ENCODE measurements around the gene MED27. TPM values are rescaled to one million over a fixed set of nuclear protein-coding genes. Genes with fewer than 3 reads are reported as not detected.

Gene MED27
- total RNA-seq, 2 donors from 2014 or later, result 29.0 to 30.5 TPM

GRCh38 chr9:131843989-131844744 lies 235.5 kb downstream of the MED27 start:
- peaks cover 0 to 2% of the 10 kb centered on the region in 2 donors for H3K9me3 Mint-ChIP-seq
- ATAC-seq (replicated peaks in 1 of 2), result no peak
- DNase-seq, result no peak
- no peaks in the 10 kb centered on the region for H3K36me3 Mint-ChIP-seq (ENCODE audit: insufficient read depth in 2 of 2)
- no peak overlapping the region for H3K27ac Mint-ChIP-seq
- H3K4me1 Mint-ChIP-seq (ENCODE audit: low read depth), result peaks cover 19% of the 10 kb centered on the region
- H3K27me3 Mint-ChIP-seq (ENCODE audit: low read depth), result peaks cover 13% of the 10 kb centered on the region
- H3K4me3 Mint-ChIP-seq, result no peak overlapping the region

GRCh38 chr9:131841765-131842318 lies 237.8 kb downstream of the MED27 start:
- no peaks in the 10 kb centered on the region for H3K36me3 Mint-ChIP-seq (ENCODE audit: insufficient read depth in 2 of 2)

GRCh38 chr9:131840751-131841702 lies 238.6 kb downstream of the MED27 start:
- peaks cover 24% of the 10 kb centered on the region for H3K4me1 Mint-ChIP-seq (ENCODE audit: low read depth)
- no peak overlapping the region for H3K4me3 Mint-ChIP-seq
- ATAC-seq (replicated peaks in 1 of 2) (no peak), DNase-seq (no peak)
- H3K27ac Mint-ChIP-seq, result no peak overlapping the region
- no peaks in the 10 kb centered on the region for H3K9me3 Mint-ChIP-seq
- peaks cover 2% of the 10 kb centered on the region in 2 donors for H3K36me3 Mint-ChIP-seq (ENCODE audit: insufficient read depth in 2 of 2)
- H3K27me3 Mint-ChIP-seq (ENCODE audit: low read depth), result peaks cover 33% of the 10 kb centered on the region

More at GRCh38 chr9:131841765-131842318, 237.8 kb downstream of the MED27 start:
- peaks cover 25% of the 10 kb centered on the region for H3K27me3 Mint-ChIP-seq (ENCODE audit: low read depth)
- no peak overlapping the region for H3K4me3 Mint-ChIP-seq
- no peak for ATAC-seq (replicated peaks in 1 of 2)
- no peaks in the 10 kb centered on the region for H3K9me3 Mint-ChIP-seq
- H3K27ac Mint-ChIP-seq, result no peak overlapping the region
- no peak for DNase-seq
- H3K4me1 Mint-ChIP-seq (ENCODE audit: low read depth), result peaks cover 24% of the 10 kb centered on the region

- DNase-seq (peak in 1 of 2 donors; percentile 37), ATAC-seq (replicated peaks in 1 of 2) (peak in 1 of 2 donors; percentile 36)
- H3K27me3 Mint-ChIP-seq (ENCODE audit: low read depth), result peaks cover 33% of the 10 kb centered on the region
- no peaks in the 10 kb centered on the region for H3K9me3 Mint-ChIP-seq
- H3K4me3 Mint-ChIP-seq, result peak overlapping the region; percentile 53 to 68
- peaks cover 20% of the 10 kb centered on the region for H3K4me1 Mint-ChIP-seq (ENCODE audit: low read depth)
- H3K36me3 Mint-ChIP-seq (ENCODE audit: insufficient read depth in 2 of 2), result peaks cover 2 to 3% of the 10 kb centered on the region in 2 donors
- peak overlapping the region; percentile 84 for H3K27ac Mint-ChIP-seq
Measured at GRCh38 chr9:131840220-131840619, 239.4 kb downstream of the MED27 start.

- H3K4me3 Mint-ChIP-seq, result peak overlapping the region; percentile 53 to 68
- peak overlapping the region; percentile 84 for H3K27ac Mint-ChIP-seq
- peaks cover 20% of the 10 kb centered on the region for H3K4me1 Mint-ChIP-seq (ENCODE audit: low read depth)
- no peaks in the 10 kb centered on the region for H3K9me3 Mint-ChIP-seq
- DNase-seq, result peak; percentile 60 to 76
- ATAC-seq (replicated peaks in 1 of 2), result peak; percentile 84 to 85
- peaks cover 2 to 5% of the 10 kb centered on the region in 2 donors for H3K36me3 Mint-ChIP-seq (ENCODE audit: insufficient read depth in 2 of 2)
- peaks cover 31% of the 10 kb centered on the region for H3K27me3 Mint-ChIP-seq (ENCODE audit: low read depth)
Measured at GRCh38 chr9:131839281-131840084, 240.2 kb downstream of the MED27 start.

GRCh38 chr9:131838530-131839280 lies 241.0 kb downstream of the MED27 start:
- Mint-ChIP-seq H3K27me3 (ENCODE audit: low read depth) (peaks cover 31% of the 10 kb centered on the region), H3K36me3 (ENCODE audit: insufficient read depth in 2 of 2) (peaks cover 7 to 10% of the 10 kb centered on the region in 2 donors), H3K9me3 (peaks cover 2 to 6% of the 10 kb centered on the region in 2 donors), H3K27ac (no peak overlapping the region), H3K4me3 (peak overlapping the region in 1 of 2 donors; percentile 68), H3K4me1 (ENCODE audit: low read depth) (peaks cover 20% of the 10 kb centered on the region)
- ATAC-seq (replicated peaks in 1 of 2) (no peak), DNase-seq (no peak)

- DNase-seq, result no peak
- Mint-ChIP-seq H3K27ac (no peak overlapping the region), H3K4me3 (no peak overlapping the region), H3K9me3 (peaks cover 2 to 8% of the 10 kb centered on the region in 2 donors), H3K27me3 (ENCODE audit: low read depth) (peaks cover 28% of the 10 kb centered on the region), H3K4me1 (ENCODE audit: low read depth) (peaks cover 20% of the 10 kb centered on the region), H3K36me3 (ENCODE audit: insufficient read depth in 2 of 2) (peaks cover 7 to 10% of the 10 kb centered on the region in 2 donors)
- ATAC-seq (replicated peaks in 1 of 2), result no peak
Measured at GRCh38 chr9:131837836-131838235, 241.8 kb downstream of the MED27 start.

- Mint-ChIP-seq H3K9me3 (peaks cover 2 to 8% of the 10 kb centered on the region in 2 donors), H3K27ac (no peak overlapping the region), H3K4me3 (no peak overlapping the region), H3K36me3 (ENCODE audit: insufficient read depth in 2 of 2) (peaks cover 7 to 10% of the 10 kb centered on the region in 2 donors), H3K4me1 (ENCODE audit: low read depth) (peaks cover 20% of the 10 kb centered on the region), H3K27me3 (ENCODE audit: low read depth) (peaks cover 32% of the 10 kb centered on the region)
- no peak for DNase-seq
- no peak for ATAC-seq (replicated peaks in 1 of 2)
Measured at GRCh38 chr9:131837316-131837715, 242.4 kb downstream of the MED27 start.

GRCh38 chr9:131836607-131837315 lies 242.9 kb downstream of the MED27 start:
- DNase-seq, result no peak
- Mint-ChIP-seq H3K4me1 (ENCODE audit: low read depth) (peaks cover 20% of the 10 kb centered on the region), H3K4me3 (no peak overlapping the region)

GRCh38 chr9:131836021-131836420 lies 243.6 kb downstream of the MED27 start:
- H3K27me3 Mint-ChIP-seq (ENCODE audit: low read depth), result peaks cover 32% of the 10 kb centered on the region
- H3K27ac Mint-ChIP-seq, result no peak overlapping the region
- no peak overlapping the region for H3K4me3 Mint-ChIP-seq
- DNase-seq (no peak), ATAC-seq (replicated peaks in 1 of 2) (no peak)
- H3K36me3 Mint-ChIP-seq (ENCODE audit: insufficient read depth in 2 of 2), result peaks cover 7 to 10% of the 10 kb centered on the region in 2 donors
- H3K4me1 Mint-ChIP-seq (ENCODE audit: low read depth), result peaks cover 20% of the 10 kb centered on the region
- H3K9me3 Mint-ChIP-seq, result peaks cover 2 to 8% of the 10 kb centered on the region in 2 donors

More at GRCh38 chr9:131836607-131837315, 242.9 kb downstream of the MED27 start:
- H3K36me3 Mint-ChIP-seq (ENCODE audit: insufficient read depth in 2 of 2), result peaks cover 7 to 10% of the 10 kb centered on the region in 2 donors
- H3K27ac Mint-ChIP-seq, result no peak overlapping the region
- no peak for ATAC-seq (replicated peaks in 1 of 2)
- H3K9me3 Mint-ChIP-seq, result peaks cover 2 to 8% of the 10 kb centered on the region in 2 donors
- H3K27me3 Mint-ChIP-seq (ENCODE audit: low read depth), result peaks cover 32% of the 10 kb centered on the region

- Mint-ChIP-seq H3K36me3 (ENCODE audit: insufficient read depth in 2 of 2) (peaks cover 7 to 10% of the 10 kb centered on the region in 2 donors), H3K27ac (no peak overlapping the region), H3K27me3 (ENCODE audit: low read depth) (peaks cover 32% of the 10 kb centered on the region), H3K4me1 (ENCODE audit: low read depth) (peaks cover 17% of the 10 kb centered on the region), H3K9me3 (peaks cover 2 to 8% of the 10 kb centered on the region in 2 donors), H3K4me3 (no peak overlapping the region)
- ATAC-seq (replicated peaks in 1 of 2), result no peak
- no peak for DNase-seq
Measured at GRCh38 chr9:131835151-131835910, 244.3 kb downstream of the MED27 start.

All from activated T-cell treated with anti-CD3 and anti-CD28 coated beads, Interleukin-2, amount 50 U/mL, for 72 hours (primary cell).